DMS 273 (cell line): ENCODE measurements around the gene LDHAL6B.

Source experiments
- DNase-seq: peaks from one replicate; lab custom pipeline; 2025; ENCODE audit not compliant: unreplicated experiment; lab: John Stamatoyannopoulos, UW

LDHAL6B gene

GRCh38 chr15:59216911-59217310, 10.3 kb downstream of the LDHAL6B start:
- no peak for DNase-seq

GRCh38 chr15:59217876-59218498, 11.3 kb downstream of the LDHAL6B start:
- DNase-seq: no peak

DNA sequence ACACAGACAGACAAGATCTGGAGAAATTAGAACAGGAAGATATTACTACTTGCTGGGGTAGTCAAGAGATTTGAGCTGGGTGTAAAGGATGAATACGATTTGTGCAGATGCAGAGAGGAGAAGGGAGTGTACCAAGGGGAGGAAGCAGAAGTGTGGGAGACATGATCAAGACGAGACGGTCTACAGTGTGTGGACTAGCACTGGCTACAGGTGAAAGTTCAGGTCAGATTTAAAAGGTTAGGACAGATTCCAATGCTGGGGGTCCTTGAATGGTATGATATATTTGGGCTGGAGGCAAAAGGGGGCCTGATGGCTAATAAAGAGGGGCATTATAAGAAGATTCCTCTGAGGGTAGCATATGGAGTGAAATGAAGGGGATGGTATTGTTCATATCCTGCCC, 12.1 kb downstream of the LDHAL6B start:
- DNase-seq: no peak

GRCh38 chr15:59221511-59222505, 15.2 kb downstream of the LDHAL6B start:
- DNase-seq: no peak

- no peak for DNase-seq
These were observed 16.4 kb downstream of the LDHAL6B start for GRCh38 chr15:59222906-59223550.

- DNase-seq: no peak
These were observed 17.1 kb downstream of the LDHAL6B start for GRCh38 chr15:59223736-59224135.

DNA sequence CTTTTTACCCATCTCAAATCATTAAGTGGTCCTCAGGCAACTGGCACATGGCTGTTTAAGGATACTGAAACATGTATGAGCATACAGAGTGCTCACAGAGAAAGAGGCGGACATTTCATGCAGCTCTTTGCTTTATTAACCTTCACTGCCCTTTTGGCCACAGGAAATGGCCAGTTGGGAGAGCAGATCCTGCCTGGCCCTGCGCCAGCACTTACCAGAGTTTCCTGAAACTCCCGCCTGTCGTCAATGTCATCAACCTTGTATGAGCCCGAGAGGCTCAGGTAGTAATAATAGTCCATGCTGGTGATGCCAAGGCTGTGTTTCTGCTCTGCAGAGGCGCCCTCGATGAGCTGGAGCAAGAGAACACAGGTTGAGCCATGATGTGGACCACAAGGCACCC, 17.8 kb downstream of the LDHAL6B start:
- DNase-seq: no peak

DNA sequence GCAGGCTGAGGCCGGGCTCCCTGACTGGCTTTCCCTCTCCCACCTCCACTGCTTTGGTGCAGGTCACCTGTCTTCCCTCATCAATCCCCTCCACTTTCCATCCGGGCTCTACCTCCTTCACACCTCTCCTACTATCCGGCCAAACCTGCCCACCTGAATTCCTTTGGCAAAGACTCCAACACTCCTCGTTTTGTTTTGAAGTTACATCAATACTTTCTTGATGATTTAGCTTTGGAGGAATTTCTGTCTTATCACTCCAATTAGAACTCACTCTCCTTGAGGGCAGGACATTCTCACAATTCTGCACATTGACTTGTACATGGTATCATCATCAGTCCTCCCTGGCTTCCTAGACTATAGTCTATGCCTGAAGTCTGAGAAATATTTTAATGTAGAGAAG, 20.4 kb downstream of the LDHAL6B start:
- no peak for DNase-seq

DNA sequence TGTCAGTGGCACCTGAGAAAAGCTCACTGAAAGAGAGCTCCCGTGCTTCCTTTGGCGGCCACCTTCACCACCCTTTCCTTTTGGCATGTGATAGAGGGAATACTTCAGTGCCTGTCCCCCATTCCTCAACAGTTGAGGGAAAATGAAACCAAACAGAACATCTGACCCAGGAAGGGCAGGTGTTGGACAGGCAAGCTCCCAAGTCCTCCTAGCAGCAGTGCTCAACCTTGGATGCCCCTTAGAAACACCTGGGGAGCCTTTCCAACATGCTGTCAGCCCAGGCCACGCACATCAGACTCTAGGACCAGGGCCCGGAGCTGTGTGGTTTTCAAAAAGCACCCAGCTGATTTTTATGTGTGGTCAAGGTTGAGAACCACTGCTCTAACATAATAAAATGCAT, 22.4 kb downstream of the LDHAL6B start:
- no peak for DNase-seq

- no peak for DNase-seq
These were observed 22.8 kb downstream of the LDHAL6B start for GRCh38 chr15:59229453-59229852.

GRCh38 chr15:59230531-59231055, 23.9 kb downstream of the LDHAL6B start:
- no peak for DNase-seq

- DNase-seq: no peak
These were observed 25.8 kb downstream of the LDHAL6B start for GRCh38 chr15:59232476-59232875.

GRCh38 chr15:59236394-59236793, 29.8 kb downstream of the LDHAL6B start:
- DNase-seq: no peak

DNA sequence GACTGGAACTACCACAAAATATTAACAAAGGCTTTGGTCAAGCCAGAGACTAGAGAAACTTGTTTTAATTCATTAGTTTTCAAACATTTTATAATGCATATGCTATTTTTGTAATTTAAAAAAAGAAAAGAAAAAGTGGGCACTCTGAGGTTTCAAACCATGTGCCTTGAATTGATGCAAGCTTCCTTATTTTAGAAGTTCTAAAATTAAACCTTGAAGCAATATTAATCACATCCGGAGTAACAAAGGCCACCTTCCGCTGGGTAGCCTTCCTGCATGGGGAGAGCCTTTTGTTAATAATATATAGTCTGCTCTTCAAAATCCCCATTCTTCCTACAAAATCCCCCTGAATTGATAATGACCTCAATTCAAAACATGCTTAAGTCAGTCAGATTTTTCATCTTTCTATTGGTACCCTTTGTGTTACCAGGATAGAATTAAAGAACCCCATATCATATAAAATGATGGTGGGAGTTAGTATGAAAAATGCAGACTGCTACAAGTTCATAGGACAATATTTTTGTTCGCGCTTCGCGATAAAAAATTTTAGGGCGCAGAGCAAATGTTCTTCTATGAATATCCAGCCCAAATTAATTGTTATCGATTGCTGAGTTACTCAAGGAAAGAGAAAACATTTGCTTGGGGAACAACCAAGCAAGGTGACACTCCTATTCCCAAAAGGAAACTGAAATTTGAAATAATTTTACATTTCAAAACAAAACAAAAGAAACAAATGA, 30.6 kb downstream of the LDHAL6B start:
- DNase-seq: no peak

- no peak for DNase-seq
These were observed 31.3 kb downstream of the LDHAL6B start for GRCh38 chr15:59237924-59238331.

DNA sequence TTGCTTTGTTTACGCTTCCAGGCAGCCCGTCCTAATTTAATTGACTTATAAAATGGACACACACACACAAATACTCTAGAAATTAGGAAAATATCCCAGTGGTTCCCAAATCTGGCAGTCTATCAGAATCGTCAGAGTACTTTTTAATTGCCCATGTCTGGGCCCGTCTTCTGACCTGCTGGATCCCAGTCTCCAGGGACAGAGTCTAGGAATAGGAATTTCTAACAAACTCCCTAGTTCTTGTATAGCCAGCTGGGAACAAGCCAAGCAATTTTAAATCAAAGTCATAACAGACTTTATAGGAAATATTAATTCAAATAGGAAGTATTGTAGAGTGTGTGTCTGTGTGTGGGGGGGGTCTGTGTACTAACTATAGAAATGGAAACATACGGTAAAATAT, 33.4 kb downstream of the LDHAL6B start:
- no peak for DNase-seq

DNA sequence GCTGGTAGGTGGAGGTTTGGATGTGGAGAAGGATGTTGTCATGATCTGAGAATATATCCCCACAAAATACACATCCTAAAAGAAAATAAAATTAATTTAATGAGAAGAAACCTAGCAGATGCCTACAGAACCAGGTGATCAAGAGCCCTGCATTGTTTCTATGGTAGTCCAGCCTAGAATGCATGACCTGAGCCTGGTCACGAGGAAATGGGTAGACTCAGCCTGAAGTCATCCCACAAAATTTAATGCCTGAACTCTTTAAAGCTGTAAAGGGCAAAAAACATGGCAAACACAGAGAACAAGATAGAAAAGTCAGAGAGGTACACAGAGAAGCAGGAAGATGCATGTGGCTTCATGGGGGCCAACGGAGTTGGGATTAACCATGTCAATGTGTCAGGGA, 36.0 kb downstream of the LDHAL6B start:
- no peak for DNase-seq

GRCh38 chr15:59243622-59244021, 37.0 kb downstream of the LDHAL6B start:
- no peak for DNase-seq

GRCh38 chr15:59244337-59244736, 37.7 kb downstream of the LDHAL6B start:
- no peak for DNase-seq

DNA sequence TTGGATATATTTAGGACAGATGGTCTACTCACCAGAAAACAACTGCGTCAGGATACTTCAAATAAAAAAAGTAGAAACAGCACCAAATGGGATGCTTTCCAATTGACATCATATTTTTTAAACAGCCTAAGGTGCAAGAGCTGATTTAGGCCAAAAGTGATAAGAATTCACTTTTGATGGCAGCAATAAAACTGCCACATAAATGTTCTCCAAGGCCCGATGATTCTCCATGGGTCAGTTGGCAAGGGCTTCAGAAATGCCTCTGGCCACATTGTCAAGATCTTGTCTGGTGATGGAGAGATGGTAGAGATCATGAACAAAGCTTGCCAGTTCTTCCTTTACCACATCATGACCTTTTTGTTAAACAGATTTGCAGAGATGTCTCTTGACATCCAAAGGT, 38.9 kb downstream of the LDHAL6B start:
- no peak for DNase-seq

GRCh38 chr15:59247364-59247763, 40.7 kb downstream of the LDHAL6B start:
- peak; percentile 58 for DNase-seq
